Caco-2 (cell line): ENCODE data around the gene SGCD. TPM values are rescaled to one million over a fixed set of nuclear protein-coding genes. Genes with fewer than 3 reads are reported as not detected.

Experiments
- BruUV-seq: library from RNA; stranded (reverse); fragments of 400-500 nt; replicated peaks from 2 replicates; lab custom pipeline; 2021; lab: Mats Ljungman, UMichigan
- CTCF ChIA-PET: fragments of 300-600 bp; sonication (Branson Sonifier 250); formaldehyde crosslinking; loops from one replicate; lab custom pipeline; 2022; ENCODE audit warnings: antibody characterized with exemption; lab: Charles Lee
- POLR2A ChIA-PET: fragments of 300-600 bp; sonication (Branson Sonifier 250); formaldehyde crosslinking; loops from one replicate; lab custom pipeline; 2022; ENCODE audit warnings: antibody characterized with exemption; lab: Charles Lee
- DNase-seq, 2 experiments: peaks; one replicate each; pipeline versions ENCODE4 v3.0.0 to v3.0.0-alpha.2; 2020 to 2022
- H3K27me3 ChIP-seq: replicated peaks from 2 replicates; pipeline ENCODE4 v1.6.0; 2011; ENCODE audit warnings: low read length; ENCODE audit not compliant: control insufficient read depth, insufficient read depth
- H3K36me3 ChIP-seq: 2 replicates; pipeline ENCODE4 v1.5.1; 2011; ENCODE audit warnings: low read length; ENCODE audit not compliant: control insufficient read depth, insufficient read depth
- H3K4me1 ChIP-seq: fragments of 250-450 bp; sonication (Bioruptor Pico); 2 replicates; pipeline ENCODE4 v1.5.1; 2020; ENCODE audit warnings: mild to moderate bottlenecking
- H3K4me3 ChIP-seq: 2 replicates; pipeline ENCODE4 v1.5.1; 2011; ENCODE audit warnings: low read depth, mild to moderate bottlenecking, control low read depth, low read length
- H3K9me3 ChIP-seq: fragments of 250-450 bp; sonication (Bioruptor Pico); 2 replicates; pipeline ENCODE4 v1.5.1; 2020; ENCODE audit warnings: mild to moderate bottlenecking, moderate library complexity
- H3K27ac Mint-ChIP-seq: one replicate; pipeline ENCODE4 v1.8.0; 2022; ENCODE audit warnings: mixed read lengths; ENCODE audit not compliant: unreplicated experiment
- H3K27me3 Mint-ChIP-seq: one replicate; pipeline ENCODE4 v1.8.0; 2022; ENCODE audit warnings: mixed read lengths; ENCODE audit not compliant: insufficient read depth, unreplicated experiment
- H3K36me3 Mint-ChIP-seq: one replicate; pipeline ENCODE4 v1.8.0; 2022; ENCODE audit warnings: mild to moderate bottlenecking, mixed read lengths; ENCODE audit not compliant: insufficient read depth, unreplicated experiment
- H3K4me1 Mint-ChIP-seq: one replicate; pipeline ENCODE4 v1.8.0; 2022; ENCODE audit warnings: low read depth, mixed read lengths; ENCODE audit not compliant: unreplicated experiment
- H3K4me3 Mint-ChIP-seq: one replicate; pipeline ENCODE4 v1.8.0; 2022; ENCODE audit warnings: mild to moderate bottlenecking, moderate library complexity, mixed read lengths; ENCODE audit not compliant: unreplicated experiment
- H3K9me3 Mint-ChIP-seq: one replicate; pipeline ENCODE4 v1.8.0; 2022; ENCODE audit warnings: mixed read lengths; ENCODE audit not compliant: unreplicated experiment
- intact Hi-C: fragments of 100-400 bp; cut with micrococcal nuclease; formaldehyde crosslinking; loops from one replicate; pipeline ENCODE4 v1.10.0; 2022; ENCODE audit not compliant: unreplicated experiment
- total RNA-seq: library from RNA; stranded (reverse); gene quantifications from 2 replicates; pipeline ENCODE4 v1.2.3, GENCODE V29; 2022
- TF ChIP-seq, protein P1 (sequence below), 2 experiments: fragments of 200-600 bp in 1 of 2; IDR thresholded peaks; 1 replicate in 1 of 2; 2 replicates in 1 of 2; pipeline versions ENCODE4 v1.5.1 to v1.8.0; 2011 to 2022; ENCODE audit warnings: antibody characterized with exemption in 1 of 2, control low read depth in 1 of 2, inconsistent platforms in 1 of 2, low read depth in 1 of 2, low read length in 1 of 2, mild to moderate bottlenecking in 1 of 2, moderate library complexity in 1 of 2; ENCODE audit not compliant: insufficient read depth in 1 of 2, severe bottlenecking in 1 of 2, unreplicated experiment in 1 of 2

SGCD gene
- total RNA-seq, 1 experiment from 2014 or later, result 0.20 TPM

DNA sequence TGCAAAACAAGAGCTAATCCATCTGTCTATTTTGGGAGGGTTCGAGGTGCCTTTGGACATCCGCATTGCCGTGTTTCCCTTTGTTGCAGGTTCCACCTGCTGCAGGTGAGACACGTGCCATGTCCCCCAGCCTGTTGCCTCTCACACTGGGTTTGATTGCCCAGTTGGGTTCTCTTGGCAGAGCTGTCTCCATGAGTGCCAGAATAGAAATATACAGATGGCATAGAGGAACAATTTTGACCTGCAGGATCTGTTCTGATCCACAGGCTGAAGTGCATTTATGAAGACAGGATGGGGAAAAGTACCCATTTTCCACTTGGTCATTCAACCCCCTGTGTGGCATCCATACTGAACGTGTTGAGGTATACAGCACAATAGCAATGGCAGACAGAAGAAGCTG lies 178.1 kb downstream of the SGCD start:
- Histone ChIP-seq H3K4me3 (no peak overlapping the region), H3K9me3 (no peaks in the 10 kb centered on the region), H3K27me3 (no peaks in the 10 kb centered on the region; the same call in none of the 2 replicates), H3K36me3 (no peaks in the 10 kb centered on the region), H3K4me1 (no peaks in the 10 kb centered on the region)
- no TSS peak for BruUV-seq
- intact Hi-C loops, result no loop called here
- Mint-ChIP-seq H3K4me3 (no peak overlapping the region), H3K27me3 (peaks cover 4% of the 10 kb centered on the region), H3K9me3 (no peaks in the 10 kb centered on the region), H3K4me1 (no peaks in the 10 kb centered on the region), H3K36me3 (no peaks in the 10 kb centered on the region), H3K27ac (no peak overlapping the region)
- POLR2A ChIA-PET, result no interaction called here
- TF ChIP-seq, protein P1, sequence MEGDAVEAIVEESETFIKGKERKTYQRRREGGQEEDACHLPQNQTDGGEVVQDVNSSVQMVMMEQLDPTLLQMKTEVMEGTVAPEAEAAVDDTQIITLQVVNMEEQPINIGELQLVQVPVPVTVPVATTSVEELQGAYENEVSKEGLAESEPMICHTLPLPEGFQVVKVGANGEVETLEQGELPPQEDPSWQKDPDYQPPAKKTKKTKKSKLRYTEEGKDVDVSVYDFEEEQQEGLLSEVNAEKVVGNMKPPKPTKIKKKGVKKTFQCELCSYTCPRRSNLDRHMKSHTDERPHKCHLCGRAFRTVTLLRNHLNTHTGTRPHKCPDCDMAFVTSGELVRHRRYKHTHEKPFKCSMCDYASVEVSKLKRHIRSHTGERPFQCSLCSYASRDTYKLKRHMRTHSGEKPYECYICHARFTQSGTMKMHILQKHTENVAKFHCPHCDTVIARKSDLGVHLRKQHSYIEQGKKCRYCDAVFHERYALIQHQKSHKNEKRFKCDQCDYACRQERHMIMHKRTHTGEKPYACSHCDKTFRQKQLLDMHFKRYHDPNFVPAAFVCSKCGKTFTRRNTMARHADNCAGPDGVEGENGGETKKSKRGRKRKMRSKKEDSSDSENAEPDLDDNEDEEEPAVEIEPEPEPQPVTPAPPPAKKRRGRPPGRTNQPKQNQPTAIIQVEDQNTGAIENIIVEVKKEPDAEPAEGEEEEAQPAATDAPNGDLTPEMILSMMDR (IDR thresholded peaks at IDR 0.05; ENCODE audit: insufficient read depth in 1 of 2, low read depth in 1 of 2, low read length in 1 of 2, severe bottlenecking in 1 of 2, unreplicated experiment in 1 of 2), result no peak
- DNase-seq, result no peak
- CTCF ChIA-PET, result no interaction called here

- Mint-ChIP-seq H3K9me3 (peaks cover under 1% of the 10 kb centered on the region), H3K36me3 (no peaks in the 10 kb centered on the region), H3K27ac (no peak overlapping the region), H3K4me1 (no peaks in the 10 kb centered on the region), H3K4me3 (no peak overlapping the region), H3K27me3 (no peaks in the 10 kb centered on the region)
- H3K36me3 ChIP-seq, result no peaks in the 10 kb centered on the region
- POLR2A ChIA-PET, result no interaction called here
- no peak for DNase-seq
- no TSS peak for BruUV-seq
- H3K9me3 ChIP-seq, result no peaks in the 10 kb centered on the region
- no peak overlapping the region for H3K4me3 ChIP-seq
- no peaks in the 10 kb centered on the region for H3K4me1 ChIP-seq
- intact Hi-C loops, result no loop called here
- TF ChIP-seq, protein P1 (IDR thresholded peaks at IDR 0.05; ENCODE audit: insufficient read depth in 1 of 2, low read depth in 1 of 2, low read length in 1 of 2, severe bottlenecking in 1 of 2, unreplicated experiment in 1 of 2), result no peak
- H3K27me3 ChIP-seq, result no peaks in the 10 kb centered on the region
- CTCF ChIA-PET, result no interaction called here
These were observed 186.3 kb downstream of the SGCD start for GRCh38 chr5:156513123-156513815.

DNA sequence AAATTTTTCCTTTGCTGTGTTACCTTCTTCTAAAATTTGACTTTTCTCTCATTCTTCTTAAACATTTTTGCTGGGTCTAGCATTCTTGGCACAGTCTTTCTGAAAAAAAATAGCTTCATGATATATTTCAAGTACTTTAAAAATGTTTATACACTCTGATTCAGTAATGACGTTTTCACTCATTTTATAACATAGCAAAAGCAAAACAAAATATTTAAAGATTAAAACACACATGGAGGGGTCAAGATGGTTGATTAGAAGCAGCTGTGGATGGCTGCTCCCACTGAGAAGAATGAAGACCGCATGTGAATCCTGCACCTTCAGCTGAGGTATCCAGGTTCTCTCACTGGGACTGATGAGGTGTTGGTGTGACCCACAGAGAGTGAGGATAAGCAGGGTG lies 188.2 kb downstream of the SGCD start:
- Mint-ChIP-seq H3K4me1 (no peaks in the 10 kb centered on the region), H3K9me3 (peaks cover 10% of the 10 kb centered on the region), H3K4me3 (no peak overlapping the region), H3K36me3 (no peaks in the 10 kb centered on the region), H3K27ac (no peak overlapping the region), H3K27me3 (no peaks in the 10 kb centered on the region)
- CTCF ChIA-PET, result no interaction called here
- BruUV-seq, result no TSS peak
- TF ChIP-seq, protein P1 (IDR thresholded peaks at IDR 0.05; ENCODE audit: insufficient read depth in 1 of 2, low read depth in 1 of 2, low read length in 1 of 2, severe bottlenecking in 1 of 2, unreplicated experiment in 1 of 2), result no peak
- no peaks in the 10 kb centered on the region for H3K4me1 ChIP-seq
- H3K4me3 ChIP-seq, result no peak overlapping the region
- H3K36me3 ChIP-seq, result no peaks in the 10 kb centered on the region
- POLR2A ChIA-PET, result no interaction called here
- no peak for DNase-seq
- intact Hi-C loops, result no loop called here
- H3K9me3 ChIP-seq, result no peaks in the 10 kb centered on the region
- no peaks in the 10 kb centered on the region for H3K27me3 ChIP-seq
